Measurements from ENCODE around the gene SCGB1D1. TPM values are rescaled to one million over a fixed set of nuclear protein-coding genes. Genes with fewer than 3 reads are reported as not detected.

SCGB1D1 gene
- total RNA-seq, 1 experiment from 2014 or later = not detected

- TF ChIP-seq FOXJ3 (CRISPR knock-in tag; IDR thresholded peaks at IDR 0.05; ENCODE audit: borderline replicate concordance) (no peak), MYBL2 (CRISPR knock-in tag; IDR thresholded peaks at IDR 0.05) (no peak), KAT7 (CRISPR knock-in tag; IDR thresholded peaks at IDR 0.05; ENCODE audit: borderline replicate concordance) (no peak), E2F4 (CRISPR knock-in tag; IDR thresholded peaks at IDR 0.05; ENCODE audit: borderline replicate concordance, low read depth) (no peak), JAZF1 (CRISPR knock-in tag; IDR thresholded peaks at IDR 0.05) (no peak), ZNF396 (CRISPR knock-in tag; IDR thresholded peaks at IDR 0.05; ENCODE audit: borderline replicate concordance) (no peak), AR (CRISPR knock-in tag; IDR thresholded peaks at IDR 0.05) (no peak), RORB (CRISPR knock-in tag; IDR thresholded peaks at IDR 0.05) (no peak), ESRRA (CRISPR knock-in tag; IDR thresholded peaks at IDR 0.05; ENCODE audit: borderline replicate concordance) (no peak), MLX (CRISPR knock-in tag; IDR thresholded peaks at IDR 0.05) (no peak), GTF2I (CRISPR knock-in tag; conservative IDR thresholded peaks at IDR 0.05) (no peak), FOXP4 (CRISPR knock-in tag; IDR thresholded peaks at IDR 0.05) (no peak), ARID4B (CRISPR knock-in tag; IDR thresholded peaks at IDR 0.05; ENCODE audit: borderline replicate concordance) (no peak), HMGA2 (CRISPR knock-in tag; IDR thresholded peaks at IDR 0.05) (no peak), PRDM15 (CRISPR knock-in tag; IDR thresholded peaks at IDR 0.05) (no peak), IRF2 (CRISPR knock-in tag; IDR thresholded peaks at IDR 0.05; ENCODE audit: borderline replicate concordance, low read depth) (no peak), USF1 (CRISPR knock-in tag; IDR thresholded peaks at IDR 0.05) (no peak)
- Mint-ChIP-seq H3K27ac (no peak overlapping the region), H3K27me3 (ENCODE audit: low read depth) (no peaks in the 10 kb centered on the region), H3K9me3 (no peaks in the 10 kb centered on the region), H3K36me3 (peaks cover 80% of the 10 kb centered on the region), H3K4me1 (no peaks in the 10 kb centered on the region), H3K4me3 (no peak overlapping the region)
- ATAC-seq (no peak), DNase-seq (ENCODE audit: low spot score) (peak; percentile 5)
- ChIA-PET POLR2A (no interaction called here), CTCF (interaction anchor here (1.2 kb wide), 1 partner anchor 38 kb away, joined by 4 read pairs; no protein-coding TSS in a partner anchor)
These were observed 43.4 kb upstream of the SCGB1D1 start for GRCh38 chr11:62146476-62147200.

Measured in WTC11 (cell line).